MCF 10A (cell line): ENCODE results near the gene UFM1. TPM values are rescaled to one million over a fixed set of nuclear protein-coding genes. Genes with fewer than 3 reads are reported as not detected.
"Not testable (repeated sequence)": the region's sequence is repeated elsewhere in the genome, so short reads cannot be mapped to it uniquely, and the experiment has no call there.

Experiments used
- BruUV-seq: library from RNA; stranded (reverse); fragments of 400-500 nt; replicated peaks from 2 replicates; lab custom pipeline; 2021; lab: Mats Ljungman, UMichigan
- CTCF ChIA-PET: fragments of 300-600 bp; sonication (Branson Sonifier 250); formaldehyde crosslinking; extraction: SDS; loops from one replicate; lab custom pipeline; 2021; ENCODE audit warnings: antibody characterized with exemption, inconsistent platforms; lab: Yijun Ruan, JAX
- POLR2A ChIA-PET: fragments of 300-600, 350-650 bp; sonication (Branson Sonifier 250); formaldehyde crosslinking; extraction: SDS; loops from one replicate; lab custom pipeline; 2020; ENCODE audit warnings: antibody characterized with exemption, inconsistent platforms; lab: Yijun Ruan, JAX
- DNase-seq: peaks from one replicate; pipeline ENCODE4 v3.0.0-alpha.2; 2018; ENCODE audit not compliant: unreplicated experiment
- H3K27ac Mint-ChIP-seq: one replicate; pipeline ENCODE4 v1.8.0; 2022; ENCODE audit warnings: mild to moderate bottlenecking, low read depth, mixed read lengths; ENCODE audit not compliant: unreplicated experiment
- H3K27me3 Mint-ChIP-seq: one replicate; pipeline ENCODE4 v1.8.0; 2022; ENCODE audit warnings: mixed read lengths; ENCODE audit not compliant: insufficient read depth, unreplicated experiment
- H3K36me3 Mint-ChIP-seq: one replicate; pipeline ENCODE4 v1.8.0; 2022; ENCODE audit warnings: mild to moderate bottlenecking, moderate library complexity, mixed read lengths; ENCODE audit not compliant: insufficient read depth, unreplicated experiment
- H3K4me1 Mint-ChIP-seq: one replicate; pipeline ENCODE4 v1.8.0; 2022; ENCODE audit warnings: mixed read lengths; ENCODE audit not compliant: insufficient read depth, unreplicated experiment
- H3K4me3 Mint-ChIP-seq: one replicate; pipeline ENCODE4 v1.8.0; 2022; ENCODE audit warnings: mild to moderate bottlenecking, moderate library complexity, mixed read lengths; ENCODE audit not compliant: unreplicated experiment
- H3K9me3 Mint-ChIP-seq: one replicate; pipeline ENCODE4 v1.8.0; 2022; ENCODE audit warnings: mixed read lengths; ENCODE audit not compliant: unreplicated experiment
- intact Hi-C: fragments of 100-400 bp; cut with micrococcal nuclease; formaldehyde crosslinking; loops from 2 replicates; pipeline ENCODE4 v1.14.1; 2022
- total RNA-seq: library from RNA; stranded (reverse); gene quantifications from 2 replicates; pipeline ENCODE4 v1.2.3, GENCODE V29; 2022
- TF ChIP-seq, protein P1 (sequence below): fragments of 200-600 bp; IDR thresholded peaks from one replicate; pipeline ENCODE4 v1.8.0; 2022; ENCODE audit warnings: antibody characterized with exemption, mild to moderate bottlenecking; ENCODE audit not compliant: unreplicated experiment

Gene UFM1
- total RNA-seq, 1 experiment from 2014 or later, result 129 TPM

DNA sequence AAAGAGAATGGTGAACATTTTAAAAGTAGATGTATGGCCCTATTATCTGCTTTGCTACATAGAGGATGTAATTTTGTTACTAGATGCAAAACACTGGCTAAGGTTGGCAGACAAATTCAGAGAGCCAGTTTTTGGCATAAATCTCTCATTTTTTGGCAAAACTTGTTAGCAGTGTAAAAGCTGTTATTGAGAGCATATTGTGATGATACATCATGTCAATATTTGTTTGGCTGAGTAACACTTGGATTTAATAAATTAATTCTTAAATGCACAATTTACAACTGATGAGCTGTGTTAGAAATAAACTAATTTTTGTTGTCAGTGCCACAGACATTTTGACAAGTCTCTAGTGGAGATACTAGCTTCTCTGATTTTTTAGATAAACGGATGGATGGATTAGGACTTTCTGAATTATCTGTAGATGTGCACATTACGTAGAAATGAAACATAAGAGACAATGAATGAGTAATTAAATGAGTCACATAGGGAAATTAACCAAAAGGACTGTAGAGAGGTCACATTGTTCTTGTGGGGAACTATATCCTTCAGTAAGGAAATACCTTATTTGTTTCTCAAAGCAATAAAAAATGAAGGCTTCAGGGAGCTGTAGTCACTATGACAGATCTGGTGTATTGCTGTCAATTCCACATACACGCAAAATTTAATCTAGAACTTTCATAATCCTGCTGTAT is 17.4 kb downstream of the UFM1 start:
- Mint-ChIP-seq H3K36me3 (peaks cover 18% of the 10 kb centered on the region), H3K9me3 (no peaks in the 10 kb centered on the region), H3K4me3 (no peak overlapping the region), H3K4me1 (peaks cover 6% of the 10 kb centered on the region), H3K27me3 (no peaks in the 10 kb centered on the region), H3K27ac (peak overlapping the region; percentile 75)
- intact Hi-C loops, result no loop called here
- BruUV-seq, result no TSS peak
- DNase-seq, result peak; percentile 25
- POLR2A ChIA-PET, result interaction anchor here (0.8 kb wide), 1 partner anchor 497 kb away, joined by 3 read pairs; the partner anchor contains the start of gene TRPC4
- CTCF ChIA-PET, result no interaction called here
- TF ChIP-seq, protein P1, sequence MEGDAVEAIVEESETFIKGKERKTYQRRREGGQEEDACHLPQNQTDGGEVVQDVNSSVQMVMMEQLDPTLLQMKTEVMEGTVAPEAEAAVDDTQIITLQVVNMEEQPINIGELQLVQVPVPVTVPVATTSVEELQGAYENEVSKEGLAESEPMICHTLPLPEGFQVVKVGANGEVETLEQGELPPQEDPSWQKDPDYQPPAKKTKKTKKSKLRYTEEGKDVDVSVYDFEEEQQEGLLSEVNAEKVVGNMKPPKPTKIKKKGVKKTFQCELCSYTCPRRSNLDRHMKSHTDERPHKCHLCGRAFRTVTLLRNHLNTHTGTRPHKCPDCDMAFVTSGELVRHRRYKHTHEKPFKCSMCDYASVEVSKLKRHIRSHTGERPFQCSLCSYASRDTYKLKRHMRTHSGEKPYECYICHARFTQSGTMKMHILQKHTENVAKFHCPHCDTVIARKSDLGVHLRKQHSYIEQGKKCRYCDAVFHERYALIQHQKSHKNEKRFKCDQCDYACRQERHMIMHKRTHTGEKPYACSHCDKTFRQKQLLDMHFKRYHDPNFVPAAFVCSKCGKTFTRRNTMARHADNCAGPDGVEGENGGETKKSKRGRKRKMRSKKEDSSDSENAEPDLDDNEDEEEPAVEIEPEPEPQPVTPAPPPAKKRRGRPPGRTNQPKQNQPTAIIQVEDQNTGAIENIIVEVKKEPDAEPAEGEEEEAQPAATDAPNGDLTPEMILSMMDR, result no peak

DNA sequence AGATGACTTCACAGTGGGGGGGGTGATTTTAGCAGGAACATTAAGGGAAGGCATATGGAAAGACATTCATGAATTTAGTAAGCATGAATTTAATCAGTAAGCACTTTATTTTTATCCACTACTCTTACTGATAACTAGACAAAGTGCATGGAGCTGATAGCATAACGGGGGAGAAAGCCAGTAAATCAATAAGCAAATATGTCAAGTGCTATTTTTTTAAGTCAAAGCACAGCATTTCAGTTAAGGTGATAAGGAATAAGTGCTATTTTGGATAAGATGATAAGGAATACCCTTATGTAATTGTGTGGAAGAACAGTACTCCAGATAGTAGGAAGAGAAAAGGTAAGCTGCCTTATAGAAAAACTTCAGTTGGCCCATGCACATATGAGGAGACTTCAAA is 19.4 kb downstream of the UFM1 start:
- no peaks in the 10 kb centered on the region for H3K9me3 Mint-ChIP-seq
- intact Hi-C loops, result no loop called here
- no peak overlapping the region for H3K4me3 Mint-ChIP-seq
- peaks cover 6% of the 10 kb centered on the region for H3K4me1 Mint-ChIP-seq
- DNase-seq, result no peak
- CTCF ChIA-PET, result no interaction called here
- TF ChIP-seq, protein P1, result no peak
- no peaks in the 10 kb centered on the region for H3K27me3 Mint-ChIP-seq
- BruUV-seq, result no TSS peak
- H3K27ac Mint-ChIP-seq, result no peak overlapping the region
- H3K36me3 Mint-ChIP-seq, result peaks cover under 1% of the 10 kb centered on the region
- POLR2A ChIA-PET, result interaction anchor here (0.6 to 1.3 kb wide), 3 partner anchors 19 to 26 kb away, joined by 3 read pairs; partner anchors contain the start of gene UFM1

DNA sequence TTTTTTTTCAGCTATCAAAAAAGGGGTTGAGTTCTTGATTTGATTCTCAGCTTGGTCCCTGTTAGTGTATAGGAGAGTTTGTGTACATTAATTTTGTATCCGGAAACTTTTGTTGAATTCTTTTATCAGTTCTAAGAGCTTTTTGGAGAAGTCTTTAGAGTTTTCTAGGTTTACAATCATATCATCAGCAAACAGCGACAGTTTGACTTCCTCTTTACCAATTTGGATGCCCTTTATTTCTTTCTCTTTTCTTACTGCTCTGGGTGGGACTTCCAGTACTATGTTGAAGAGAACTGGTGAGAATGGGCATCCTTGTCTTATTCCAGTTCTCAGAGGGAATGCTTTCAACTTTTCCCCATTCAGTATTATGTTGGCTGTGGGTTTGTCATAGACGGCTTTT is 20.4 kb downstream of the UFM1 start:
- H3K27me3 Mint-ChIP-seq, intact Hi-C loops, H3K36me3 Mint-ChIP-seq, BruUV-seq, DNase-seq, H3K4me1 Mint-ChIP-seq, H3K27ac Mint-ChIP-seq, H3K4me3 Mint-ChIP-seq, H3K9me3 Mint-ChIP-seq: not testable (repeated sequence)
- ChIA-PET CTCF (interaction anchor here (0.7 kb wide), 1 partner anchor 189 kb away, joined by 3 read pairs; no protein-coding TSS in a partner anchor), POLR2A (interaction anchor here (1.9 kb wide), 1 partner anchor 21 kb away, joined by 5 read pairs; the partner anchor contains the start of gene UFM1)

DNA sequence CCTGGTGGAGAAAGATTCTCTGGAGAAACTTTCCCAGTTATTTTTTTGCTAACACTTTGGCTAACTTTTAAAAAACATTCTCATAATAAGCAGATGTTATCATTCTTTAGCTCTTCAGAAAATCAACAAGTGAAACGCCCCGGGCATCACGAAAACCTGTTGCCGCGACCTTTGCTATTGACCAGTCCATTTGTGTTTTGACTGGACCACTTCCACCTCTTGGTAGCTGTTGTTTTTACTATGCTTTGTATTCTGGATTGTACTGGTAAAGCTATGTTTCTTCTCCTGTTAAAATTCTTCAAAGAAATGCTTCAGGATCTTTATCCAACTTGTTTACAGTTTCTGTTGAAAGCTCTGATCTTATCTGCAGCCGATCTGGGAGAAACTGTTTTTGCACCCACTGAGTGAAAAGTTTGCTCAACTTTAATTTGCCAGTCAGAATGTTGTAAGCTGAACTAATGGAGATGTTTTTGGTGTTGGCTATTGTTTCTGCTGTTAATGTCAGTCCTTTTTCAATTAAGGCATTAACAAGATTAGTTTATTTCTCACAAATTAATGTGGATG is 23.3 kb downstream of the UFM1 start:
- POLR2A ChIA-PET, result interaction anchor here (0.6 to 0.9 kb wide), 2 partner anchors 9 to 254 kb away, joined by 3 to 4 read pairs; no protein-coding TSS in a partner anchor
- CTCF ChIA-PET, result interaction anchor here (0.6 to 0.9 kb wide), 2 partner anchors 15 to 19 kb away, joined by 3 to 4 read pairs; no protein-coding TSS in a partner anchor
- peak overlapping the region; percentile 40 for H3K27ac Mint-ChIP-seq
- no peaks in the 10 kb centered on the region for H3K27me3 Mint-ChIP-seq
- H3K36me3 Mint-ChIP-seq, result no peaks in the 10 kb centered on the region
- H3K4me3 Mint-ChIP-seq, result no peak overlapping the region
- H3K9me3 Mint-ChIP-seq, result no peaks in the 10 kb centered on the region
- TF ChIP-seq, protein P1, result no peak
- no peaks in the 10 kb centered on the region for H3K4me1 Mint-ChIP-seq
- no peak for DNase-seq
- BruUV-seq, result no TSS peak
- intact Hi-C loops, result no loop called here
